ENCODE results near the gene BCL11A. TPM values are rescaled to one million over a fixed set of nuclear protein-coding genes. Genes with fewer than 3 reads are reported as not detected.

The BCL11A gene
- total RNA-seq, 2 donors from 2014 or later: 0.81 TPM; not detected in 1

DNA sequence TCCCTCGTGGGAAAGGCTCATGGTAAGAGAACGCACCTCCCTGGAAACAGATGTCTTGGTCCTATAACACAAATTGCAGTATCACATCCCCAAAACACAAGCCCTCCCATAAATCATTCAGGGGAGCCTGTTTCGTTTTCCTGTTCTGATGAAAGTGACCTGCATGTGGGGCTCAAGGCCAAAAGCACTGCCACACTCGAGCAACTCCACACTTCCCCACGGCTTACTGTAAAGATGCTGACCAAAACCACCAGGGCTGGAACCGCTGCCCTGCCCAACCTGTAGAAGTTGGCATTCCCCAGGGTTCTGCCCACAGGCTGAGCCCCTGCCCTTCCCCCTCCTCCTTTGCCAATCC, 139.7 kb downstream of the BCL11A start:
- Mint-ChIP-seq H3K9me3 (peaks cover 2% of the 10 kb centered on the region), H3K27ac (no peak overlapping the region), H3K27me3 (peaks cover 23 to 28% of the 10 kb centered on the region in 2 donors), H3K4me3 (no peak overlapping the region), H3K36me3 (no peaks in the 10 kb centered on the region), H3K4me1 (ENCODE audit: low read depth in 2 of 2) (peaks cover 0 to 3% of the 10 kb centered on the region in 2 donors)
- ATAC-seq (no peak), DNase-seq (ENCODE audit: low spot score) (no peak)

DNA sequence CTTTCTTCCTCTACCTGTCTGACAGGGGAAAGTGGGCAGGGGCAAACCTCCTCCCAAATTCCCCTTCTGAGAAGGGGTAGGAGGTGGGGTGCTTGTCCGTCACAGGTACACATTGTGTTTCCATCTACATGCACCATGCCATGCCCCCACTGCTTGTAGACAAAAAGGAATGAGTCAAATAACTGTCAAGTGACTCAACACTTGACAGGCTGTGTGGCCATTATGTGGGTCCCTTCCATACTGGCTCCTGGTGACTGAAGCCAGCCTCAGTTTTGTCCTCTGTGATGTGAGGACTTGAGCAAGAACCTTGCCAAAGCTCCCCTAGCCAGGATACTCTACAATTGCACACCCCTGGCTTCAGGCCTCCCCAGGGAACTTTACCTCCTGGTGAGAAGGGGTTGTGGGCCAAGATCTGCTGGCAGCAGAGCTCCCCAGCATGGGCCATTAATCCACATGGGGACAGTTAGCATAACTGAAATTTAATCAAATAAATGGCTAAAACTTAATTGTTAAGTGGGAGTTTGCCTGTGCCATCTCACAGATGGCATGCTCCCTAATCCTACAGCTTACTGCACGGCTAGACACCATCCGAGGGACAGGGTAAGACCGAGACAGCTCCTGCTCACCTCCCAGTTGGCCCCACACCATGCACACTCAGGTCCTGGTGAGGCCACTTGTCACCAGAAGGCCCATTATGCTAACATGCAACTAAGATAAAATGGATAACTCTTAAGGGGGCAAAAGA, 140.2 kb downstream of the BCL11A start:
- Mint-ChIP-seq H3K36me3 (no peaks in the 10 kb centered on the region), H3K27ac (no peak overlapping the region), H3K27me3 (peaks cover 20 to 23% of the 10 kb centered on the region in 2 donors), H3K9me3 (peaks cover 2% of the 10 kb centered on the region), H3K4me3 (no peak overlapping the region), H3K4me1 (ENCODE audit: low read depth in 2 of 2) (peaks cover 0 to 3% of the 10 kb centered on the region in 2 donors)
- ATAC-seq (peak in 1 of 2 donors; percentile 52), DNase-seq (ENCODE audit: low spot score) (no peak)

DNA sequence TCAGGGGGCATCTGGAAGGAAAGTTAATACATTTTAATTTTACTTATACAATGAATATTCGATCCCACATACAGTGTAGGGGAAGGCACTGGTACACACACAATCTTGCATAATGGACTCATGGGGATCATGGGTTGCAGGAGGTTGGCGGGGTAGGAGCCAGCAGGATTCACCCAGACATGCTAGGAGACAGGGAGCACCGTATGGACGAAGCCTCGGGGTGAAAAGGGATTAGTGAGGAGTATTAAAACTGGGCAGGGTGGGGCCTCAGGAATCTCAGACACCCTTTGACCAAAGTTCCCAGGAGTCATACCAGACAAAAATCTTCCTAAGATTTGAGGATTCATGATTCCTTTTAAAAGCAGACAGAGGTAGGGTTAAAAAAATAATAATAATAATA, 140.8 kb downstream of the BCL11A start:
- H3K27ac Mint-ChIP-seq: no peak overlapping the region
- H3K36me3 Mint-ChIP-seq: no peaks in the 10 kb centered on the region
- peaks cover 2% of the 10 kb centered on the region for H3K9me3 Mint-ChIP-seq
- peaks cover 20 to 24% of the 10 kb centered on the region in 2 donors for H3K27me3 Mint-ChIP-seq
- ATAC-seq: no peak
- no peak for DNase-seq (ENCODE audit: low spot score)
- no peak overlapping the region for H3K4me3 Mint-ChIP-seq
- H3K4me1 Mint-ChIP-seq (ENCODE audit: low read depth in 2 of 2): peaks cover 0 to 3% of the 10 kb centered on the region in 2 donors

DNA sequence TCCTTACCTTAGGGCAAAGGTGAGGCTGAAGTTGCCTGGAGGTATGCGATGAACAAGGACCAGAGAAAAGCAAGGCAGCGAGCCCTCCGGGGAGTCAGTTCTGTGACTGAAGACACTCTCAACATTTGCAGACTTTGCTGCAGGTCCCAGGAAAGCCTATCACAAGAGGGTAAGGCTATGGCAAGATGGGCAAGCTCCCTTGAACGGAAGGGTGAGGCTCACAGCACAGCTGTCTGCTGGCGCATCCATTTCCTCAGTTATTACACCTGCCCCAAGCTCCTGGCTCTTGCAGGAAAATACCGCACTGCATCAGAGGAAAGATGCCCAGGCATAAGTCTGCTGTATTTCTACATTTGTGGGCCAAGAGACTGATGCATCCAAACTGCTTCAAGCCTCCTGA, 141.4 kb downstream of the BCL11A start:
- Mint-ChIP-seq H3K27ac (no peak overlapping the region), H3K4me1 (ENCODE audit: low read depth in 2 of 2) (peaks cover 0 to 3% of the 10 kb centered on the region in 2 donors), H3K36me3 (no peaks in the 10 kb centered on the region), H3K27me3 (peaks cover 24 to 29% of the 10 kb centered on the region in 2 donors), H3K4me3 (no peak overlapping the region), H3K9me3 (peaks cover 2% of the 10 kb centered on the region)
- no peak for DNase-seq (ENCODE audit: low spot score)
- no peak for ATAC-seq

DNA sequence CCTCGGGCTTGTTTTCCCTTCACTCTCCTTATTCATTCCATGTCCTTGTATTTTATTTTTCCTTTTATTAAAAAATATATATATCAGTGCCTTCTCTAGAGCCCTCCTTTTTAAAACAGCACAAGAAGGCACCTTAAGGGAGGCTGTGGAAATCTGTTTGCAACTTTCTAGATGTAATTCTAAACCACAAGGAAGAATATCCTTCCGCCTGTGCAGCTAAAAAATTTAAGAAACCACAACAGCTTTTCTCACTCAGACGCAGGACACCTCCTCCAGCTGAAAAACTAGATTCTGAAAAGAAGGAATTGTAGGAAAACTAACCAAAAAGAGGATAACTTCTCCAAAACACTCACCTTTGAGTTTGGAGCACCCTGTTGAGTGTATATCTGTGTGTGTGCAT, 142.2 kb downstream of the BCL11A start:
- no peak for DNase-seq (ENCODE audit: low spot score)
- Mint-ChIP-seq H3K27ac (no peak overlapping the region), H3K4me3 (no peak overlapping the region), H3K9me3 (peaks cover 2% of the 10 kb centered on the region), H3K4me1 (ENCODE audit: low read depth in 2 of 2) (peaks cover 0 to 3% of the 10 kb centered on the region in 2 donors), H3K27me3 (peaks cover 24 to 28% of the 10 kb centered on the region in 2 donors), H3K36me3 (no peaks in the 10 kb centered on the region)
- no peak for ATAC-seq

DNA sequence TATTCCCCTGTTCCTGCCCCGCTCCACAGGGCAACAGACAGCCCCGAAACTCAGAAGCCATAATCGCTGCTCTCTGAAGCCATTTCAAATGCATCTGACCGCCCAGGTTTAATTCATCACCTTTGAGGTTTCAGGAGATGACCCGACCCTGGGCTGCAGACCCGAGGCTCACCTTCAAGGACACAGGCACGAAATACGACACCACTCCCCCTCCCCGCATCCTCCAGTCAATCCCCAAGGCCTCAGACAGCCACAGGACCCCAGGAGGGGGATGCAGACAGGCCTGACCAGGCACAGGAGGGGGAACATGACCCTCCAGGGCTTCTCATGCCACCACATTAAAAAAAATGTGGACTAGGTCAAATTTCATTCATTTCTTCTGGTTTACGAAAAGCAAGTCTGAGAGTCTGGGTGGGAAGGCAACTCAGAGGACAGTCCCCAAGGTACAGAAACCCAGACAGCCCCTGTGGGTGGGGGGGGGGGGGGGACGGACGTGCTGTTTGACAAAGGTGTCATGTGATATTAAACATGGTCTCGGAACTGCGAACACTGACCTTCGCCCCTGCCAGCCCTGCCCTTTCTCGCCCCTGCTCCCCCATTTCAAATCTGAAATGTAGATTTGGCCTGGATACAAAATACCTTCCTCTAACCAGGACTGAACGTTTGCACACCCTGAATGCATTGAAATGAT, 142.9 kb downstream of the BCL11A start:
- no peak overlapping the region for H3K27ac Mint-ChIP-seq
- ATAC-seq (no peak), DNase-seq (ENCODE audit: low spot score) (no peak)
- peaks cover 0 to 3% of the 10 kb centered on the region in 2 donors for H3K4me1 Mint-ChIP-seq (ENCODE audit: low read depth in 2 of 2)
- H3K36me3 Mint-ChIP-seq: no peaks in the 10 kb centered on the region
- no peak overlapping the region for H3K4me3 Mint-ChIP-seq
- peaks cover 2% of the 10 kb centered on the region for H3K9me3 Mint-ChIP-seq
- H3K27me3 Mint-ChIP-seq: peaks cover 21 to 24% of the 10 kb centered on the region in 2 donors

DNA sequence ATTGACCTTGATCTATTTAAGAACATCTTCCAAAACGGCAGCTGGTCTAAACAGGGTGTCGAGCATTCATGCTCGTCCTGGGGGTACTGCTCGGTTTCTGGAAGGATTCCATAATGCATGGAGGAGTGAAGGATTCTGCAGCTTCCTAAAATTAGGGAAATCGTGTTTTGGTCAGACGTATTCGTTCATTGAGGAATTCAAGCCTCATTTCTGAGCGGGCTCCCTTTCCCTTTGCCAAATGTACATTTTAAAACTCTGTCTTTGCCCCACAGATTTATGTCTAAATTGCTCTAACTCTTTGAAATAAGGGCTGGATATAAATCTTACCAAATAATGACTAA, 144.0 kb downstream of the BCL11A start:
- no peaks in the 10 kb centered on the region for H3K36me3 Mint-ChIP-seq
- DNase-seq (ENCODE audit: low spot score) (no peak), ATAC-seq (no peak)
- H3K27ac Mint-ChIP-seq: no peak overlapping the region
- no peak overlapping the region for H3K4me3 Mint-ChIP-seq
- peaks cover 20 to 24% of the 10 kb centered on the region in 2 donors for H3K27me3 Mint-ChIP-seq
- H3K4me1 Mint-ChIP-seq (ENCODE audit: low read depth in 2 of 2): peaks cover 0 to 3% of the 10 kb centered on the region in 2 donors
- peaks cover 2% of the 10 kb centered on the region for H3K9me3 Mint-ChIP-seq

DNA sequence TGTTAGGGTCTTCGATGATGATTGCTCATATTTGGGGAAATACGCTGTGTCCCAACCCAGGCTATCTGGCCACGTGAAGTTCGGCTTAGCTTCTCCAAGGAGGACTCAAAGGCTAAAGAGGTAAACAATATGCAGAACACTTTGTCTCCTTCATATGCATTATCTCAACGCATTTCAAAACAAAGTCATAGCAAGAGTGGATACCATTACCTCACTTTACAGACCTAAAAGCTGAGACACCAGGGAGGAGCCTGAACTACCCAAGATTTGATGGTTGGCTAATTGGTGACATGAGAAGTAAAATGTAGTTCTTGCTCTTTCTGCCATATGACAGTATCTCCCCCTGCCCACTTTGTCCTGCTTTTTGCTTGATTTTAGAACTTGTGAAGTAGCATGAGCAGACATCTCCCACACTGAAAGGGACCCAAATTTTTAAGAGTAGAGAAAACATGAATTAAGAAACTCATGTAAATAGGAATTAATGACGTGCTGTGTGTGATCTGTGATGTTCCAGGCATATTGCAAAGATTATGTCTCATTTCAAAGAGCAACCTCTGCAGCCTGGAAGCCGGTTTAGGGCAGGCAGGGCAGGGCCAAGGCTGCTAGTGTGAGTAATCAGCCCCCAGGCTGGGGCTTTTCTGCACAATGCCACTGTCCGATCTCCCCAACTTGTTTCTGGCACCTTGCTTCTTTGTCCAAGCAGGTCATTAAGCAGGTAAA, 144.5 kb downstream of the BCL11A start:
- Mint-ChIP-seq H3K27ac (no peak overlapping the region), H3K27me3 (peaks cover 19 to 20% of the 10 kb centered on the region in 2 donors), H3K36me3 (no peaks in the 10 kb centered on the region), H3K9me3 (no peaks in the 10 kb centered on the region), H3K4me1 (ENCODE audit: low read depth in 2 of 2) (peaks cover 0 to 3% of the 10 kb centered on the region in 2 donors), H3K4me3 (no peak overlapping the region)
- ATAC-seq (no peak), DNase-seq (ENCODE audit: low spot score) (no peak)

DNA sequence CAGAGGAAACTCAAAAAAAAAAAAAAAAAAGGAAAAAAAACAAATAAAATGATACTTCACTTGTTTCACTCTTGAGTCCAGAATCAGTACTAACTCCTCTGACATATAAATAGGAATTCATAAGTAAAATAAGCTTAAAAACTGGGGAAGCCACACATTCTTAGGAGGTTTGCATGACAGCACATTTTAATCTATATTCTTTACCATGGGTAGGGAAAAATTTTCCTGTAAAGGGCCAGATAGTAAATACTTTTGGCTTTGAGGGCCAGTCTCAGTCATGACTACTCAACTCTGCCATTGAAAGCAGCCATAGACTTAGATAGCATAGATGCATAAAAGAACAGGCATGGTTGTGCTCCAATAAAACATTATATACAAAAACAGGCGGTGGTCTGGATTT, 145.2 kb downstream of the BCL11A start:
- H3K4me1 Mint-ChIP-seq (ENCODE audit: low read depth in 2 of 2): peaks cover 0 to 3% of the 10 kb centered on the region in 2 donors
- no peaks in the 10 kb centered on the region for H3K9me3 Mint-ChIP-seq
- no peaks in the 10 kb centered on the region for H3K36me3 Mint-ChIP-seq
- H3K27ac Mint-ChIP-seq: no peak overlapping the region
- no peak overlapping the region for H3K4me3 Mint-ChIP-seq
- ATAC-seq (no peak), DNase-seq (ENCODE audit: low spot score) (no peak)
- H3K27me3 Mint-ChIP-seq: peaks cover 19 to 20% of the 10 kb centered on the region in 2 donors

DNA sequence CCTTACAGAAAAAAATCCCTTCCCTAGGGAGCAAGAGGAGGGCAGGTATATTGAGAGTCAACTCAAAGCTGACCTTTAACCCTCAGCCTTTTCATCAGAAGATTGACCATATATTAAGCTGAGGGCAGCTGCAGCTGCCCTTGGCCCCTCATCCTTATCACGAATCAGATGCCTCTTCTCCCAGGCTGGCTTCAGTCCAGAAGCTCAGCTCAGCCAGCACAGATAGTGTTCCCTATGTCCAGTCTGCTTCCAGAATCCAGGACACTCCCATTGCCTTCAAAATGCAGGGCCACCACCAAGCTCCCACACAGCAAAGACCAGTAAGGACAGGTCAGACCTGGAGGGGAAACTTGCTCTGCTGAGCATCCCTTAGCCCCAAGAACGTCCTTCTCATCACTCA, 146.1 kb downstream of the BCL11A start:
- H3K27me3 Mint-ChIP-seq: peaks cover 19 to 20% of the 10 kb centered on the region in 2 donors
- H3K36me3 Mint-ChIP-seq: no peaks in the 10 kb centered on the region
- H3K9me3 Mint-ChIP-seq: no peaks in the 10 kb centered on the region
- ATAC-seq (no peak), DNase-seq (ENCODE audit: low spot score) (no peak)
- no peak overlapping the region for H3K4me3 Mint-ChIP-seq
- no peak overlapping the region for H3K27ac Mint-ChIP-seq
- peaks cover 0 to 3% of the 10 kb centered on the region in 2 donors for H3K4me1 Mint-ChIP-seq (ENCODE audit: low read depth in 2 of 2)

DNA sequence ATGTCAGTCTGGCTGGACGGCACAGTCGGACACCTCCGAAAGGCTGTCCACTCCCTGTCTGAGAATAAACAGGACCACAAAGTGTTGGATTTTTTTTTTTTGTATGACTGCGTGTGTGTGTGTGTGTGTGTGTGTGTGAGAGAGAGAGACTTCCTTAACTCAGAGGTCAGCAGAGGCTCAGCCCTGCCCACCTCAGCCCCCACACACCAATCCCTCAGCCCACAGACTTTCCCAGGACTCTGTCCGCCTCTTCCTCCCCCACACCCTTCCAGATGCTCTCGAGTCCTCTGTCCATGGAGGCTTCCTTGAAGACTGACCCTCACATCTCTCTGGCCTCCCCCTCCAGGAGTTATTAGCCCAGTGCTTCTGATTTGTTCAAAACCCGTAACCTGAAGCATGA, 147.3 kb downstream of the BCL11A start:
- no peak for DNase-seq (ENCODE audit: low spot score)
- ATAC-seq: no peak
- H3K9me3 Mint-ChIP-seq: no peaks in the 10 kb centered on the region
- no peak overlapping the region for H3K27ac Mint-ChIP-seq
- peaks cover 12 to 15% of the 10 kb centered on the region in 2 donors for H3K27me3 Mint-ChIP-seq
- H3K4me3 Mint-ChIP-seq: no peak overlapping the region
- H3K36me3 Mint-ChIP-seq: no peaks in the 10 kb centered on the region
- no peaks in the 10 kb centered on the region for H3K4me1 Mint-ChIP-seq (ENCODE audit: low read depth in 2 of 2)

DNA sequence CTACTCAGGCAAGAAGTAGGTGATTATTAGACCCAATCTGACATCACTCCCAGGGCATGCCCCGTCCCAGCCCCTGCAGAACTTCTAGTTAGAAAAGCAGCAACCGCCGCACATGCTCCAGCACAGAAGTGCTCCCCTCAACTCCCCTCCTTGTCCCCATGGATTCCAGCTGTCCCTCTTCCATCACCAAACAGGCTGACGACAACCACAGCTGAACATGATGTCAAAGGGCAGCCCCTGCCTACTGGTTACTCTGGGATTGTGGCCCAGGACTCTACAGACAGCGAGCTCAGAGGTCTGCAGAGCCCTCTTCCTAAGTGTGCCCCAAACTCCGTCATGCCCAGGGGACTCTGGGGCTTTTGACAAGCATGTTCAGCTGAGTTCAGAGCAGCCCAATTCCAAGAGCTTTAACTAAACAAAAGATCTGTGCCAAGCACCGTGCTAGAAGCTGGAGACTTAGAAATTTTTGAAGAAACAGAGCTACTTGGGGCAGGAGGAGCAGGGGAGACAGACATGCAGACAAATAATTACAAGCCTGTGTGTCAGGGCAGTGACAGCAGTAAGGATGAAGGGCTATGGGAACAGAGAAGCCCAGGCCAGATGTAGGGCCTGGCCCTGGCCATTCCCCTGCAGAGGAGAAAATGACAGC, 148.1 kb downstream of the BCL11A start:
- ATAC-seq (no peak), DNase-seq (ENCODE audit: low spot score) (no peak)
- H3K36me3 Mint-ChIP-seq: no peaks in the 10 kb centered on the region
- no peak overlapping the region for H3K4me3 Mint-ChIP-seq
- H3K27ac Mint-ChIP-seq: no peak overlapping the region
- H3K4me1 Mint-ChIP-seq (ENCODE audit: low read depth in 2 of 2): peaks cover 0 to 4% of the 10 kb centered on the region in 2 donors
- H3K27me3 Mint-ChIP-seq: peaks cover 12 to 15% of the 10 kb centered on the region in 2 donors
- H3K9me3 Mint-ChIP-seq: no peaks in the 10 kb centered on the region
